ENCODE measurements around the gene IL1RAP. TPM values are rescaled to one million over a fixed set of nuclear protein-coding genes. Genes with fewer than 3 reads are reported as not detected.

IL1RAP gene
- polyA plus RNA-seq, 4 donors, result 15.8 to 36.9 (median 21.1) TPM

DNA sequence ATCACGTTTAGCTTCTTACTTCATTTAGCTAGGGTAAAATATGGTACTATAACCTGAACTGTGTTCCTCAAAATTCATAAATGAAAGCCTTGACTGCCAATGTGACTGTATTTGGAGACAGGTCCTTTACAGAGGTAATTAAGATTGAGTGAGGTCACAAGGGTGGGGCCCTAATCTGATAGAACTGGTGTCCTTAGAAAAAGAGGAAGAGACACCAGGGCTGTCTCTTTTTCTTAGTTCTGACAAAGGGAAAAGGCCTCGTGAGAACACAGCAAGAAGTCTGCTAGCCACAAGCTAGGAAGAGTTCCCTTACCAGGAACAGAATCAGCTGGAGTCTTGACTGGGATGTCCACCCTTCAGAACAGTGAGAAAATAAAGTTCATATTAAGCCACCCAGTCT lies 185.9 kb downstream of the IL1RAP start:
- no peak for DNase-seq (ENCODE audit: low read depth in 4 of 4, low spot score in 3 of 4)

GRCh38 chr3:190701096-190701532 lies 187.2 kb downstream of the IL1RAP start:
- no peak for DNase-seq (ENCODE audit: low read depth in 4 of 4, low spot score in 3 of 4)

GRCh38 chr3:190706582-190706981 lies 192.7 kb downstream of the IL1RAP start:
- no peak for DNase-seq (ENCODE audit: low read depth in 4 of 4, low spot score in 3 of 4)

Other genes with a start within 250 kb of the IL1RAP start
- 10 to 100 TPM; 36.3 to 82.6 (median 63.2) TPM for gene CLDN1, start 191.6 kb upstream of the IL1RAP start, polyA plus RNA-seq (ENCODE audit: insufficient read length in 4 of 4)
- gene CLDN16, start 125.9 kb upstream of the IL1RAP start, polyA plus RNA-seq (ENCODE audit: insufficient read length in 4 of 4), result 10 to 100 TPM in 3 of 4 donors, 1 to 10 TPM in 1; 1.8 to 44.8 (median 39.7) TPM
- gene TMEM207, start 64.2 kb upstream of the IL1RAP start, polyA plus RNA-seq (ENCODE audit: insufficient read length in 4 of 4), result 10 to 100 TPM in 3 of 4 donors, under 1 TPM in 1; 0.42 to 22.1 (median 17.0) TPM

Data from left renal pelvis (tissue), 4 donors.